ENCODE data around the gene TNFRSF19.

The TNFRSF19 gene

DNA sequence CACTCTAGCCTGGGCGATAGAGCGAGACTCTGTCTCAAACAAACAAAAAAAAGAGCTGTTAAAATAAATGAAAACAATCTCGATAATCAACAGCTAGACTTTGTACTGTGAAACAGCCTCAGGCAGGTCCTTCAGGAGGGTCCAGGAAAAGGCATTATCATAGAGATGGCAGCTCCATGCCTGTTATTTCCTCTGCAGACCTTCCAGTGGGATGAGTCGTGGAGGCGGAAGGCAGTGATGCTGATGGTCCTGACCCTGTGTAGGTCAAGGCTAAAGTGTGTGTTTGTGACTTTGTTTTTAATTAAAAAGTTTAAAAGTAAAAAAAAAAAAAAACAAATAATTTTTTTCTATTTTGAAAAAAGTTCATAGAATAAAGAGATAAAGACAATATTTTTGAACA lies 117.4 kb downstream of the TNFRSF19 start:
- Histone ChIP-seq H3K9me3 (ENCODE audit: control insufficient read depth, low read length) (no peaks in the 10 kb centered on the region), H3K27me3 (ENCODE audit: control insufficient read depth, insufficient read depth, low read length) (no peaks in the 10 kb centered on the region), H3K36me3 (ENCODE audit: control insufficient read depth, insufficient read depth, low read length) (no peaks in the 10 kb centered on the region), H3K4me1 (ENCODE audit: control insufficient read depth, insufficient read depth, low read length) (no peaks in the 10 kb centered on the region), H3K9ac (ENCODE audit: low read length) (no peak overlapping the region), H3K4me3 (ENCODE audit: low read length) (no peak overlapping the region)

DNA sequence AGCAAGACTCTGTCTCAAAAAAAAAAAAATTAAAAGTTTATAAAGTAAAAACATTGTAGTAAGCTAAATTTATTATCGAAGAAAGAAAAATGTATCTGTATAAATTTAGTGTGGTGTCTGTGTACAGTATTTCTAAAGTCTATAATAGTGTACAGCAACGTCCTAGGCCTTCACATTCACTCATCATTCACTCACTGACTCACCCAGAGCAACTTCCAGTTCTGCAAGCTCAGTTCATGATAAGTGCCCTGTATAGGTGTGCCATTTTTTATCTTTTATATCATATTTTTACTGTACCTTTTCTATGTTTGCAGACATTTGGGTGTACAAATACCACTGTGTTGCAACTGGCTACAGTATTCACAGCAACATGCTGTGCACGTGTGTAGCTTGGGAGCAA lies 118.1 kb downstream of the TNFRSF19 start:
- no peaks in the 10 kb centered on the region for H3K9me3 ChIP-seq (ENCODE audit: control insufficient read depth, low read length)

DNA sequence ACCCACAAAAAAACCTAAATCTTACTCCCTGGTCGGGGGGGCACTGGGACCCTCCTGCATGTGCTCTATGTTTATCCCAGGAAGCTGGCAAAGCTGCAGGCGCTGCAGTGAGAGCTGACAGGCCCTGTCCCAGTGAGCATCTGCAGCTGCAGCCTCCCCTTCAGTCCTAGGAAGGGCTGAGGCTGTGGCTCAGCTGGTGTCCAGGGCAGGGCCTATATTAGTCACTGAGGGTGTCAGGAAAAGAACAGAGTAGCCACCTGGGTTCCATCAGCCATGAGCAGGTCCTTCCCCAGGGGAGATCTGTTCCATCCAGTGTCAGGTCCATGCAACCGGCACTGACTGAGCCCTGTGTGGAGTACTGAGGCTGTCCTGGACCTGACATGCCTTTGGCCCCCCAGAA lies 120.5 kb downstream of the TNFRSF19 start:
- Histone ChIP-seq H3K36me3 (ENCODE audit: control insufficient read depth, insufficient read depth, low read length) (no peaks in the 10 kb centered on the region), H3K4me1 (ENCODE audit: control insufficient read depth, insufficient read depth, low read length) (no peaks in the 10 kb centered on the region)

More for the DNA sequence above, 118.1 kb downstream of the TNFRSF19 start:
- no peaks in the 10 kb centered on the region for H3K27me3 ChIP-seq (ENCODE audit: control insufficient read depth, insufficient read depth, low read length)
- no peaks in the 10 kb centered on the region for H3K4me1 ChIP-seq (ENCODE audit: control insufficient read depth, insufficient read depth, low read length)
- no peak overlapping the region for H3K4me3 ChIP-seq (ENCODE audit: low read length)
- no peaks in the 10 kb centered on the region for H3K36me3 ChIP-seq (ENCODE audit: control insufficient read depth, insufficient read depth, low read length)
- H3K9ac ChIP-seq (ENCODE audit: low read length), result no peak overlapping the region

DNA sequence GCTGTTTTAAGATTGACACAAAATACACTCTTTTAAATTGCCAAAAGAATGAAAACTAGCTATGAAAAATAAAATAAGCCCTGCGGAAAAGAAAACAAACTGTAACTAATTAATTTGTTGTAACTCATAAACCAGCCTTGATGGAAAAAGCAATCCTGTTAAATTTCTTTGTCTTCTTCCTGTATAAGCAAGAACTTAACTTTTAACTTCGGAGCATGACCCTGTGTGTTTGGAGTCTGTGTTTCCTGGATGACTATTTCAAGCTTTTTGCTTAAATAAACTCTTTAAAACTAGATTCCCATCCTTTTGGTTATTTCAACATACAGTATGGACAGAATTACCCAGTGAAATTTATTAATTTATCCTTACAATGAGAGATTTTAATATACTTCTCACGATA lies 122.6 kb downstream of the TNFRSF19 start:
- H3K27me3 ChIP-seq (ENCODE audit: control insufficient read depth, insufficient read depth, low read length), result no peaks in the 10 kb centered on the region
- no peak overlapping the region for H3K9ac ChIP-seq (ENCODE audit: low read length)
- H3K4me1 ChIP-seq (ENCODE audit: control insufficient read depth, insufficient read depth, low read length), result no peaks in the 10 kb centered on the region
- no peak overlapping the region for H3K4me3 ChIP-seq (ENCODE audit: low read length)
- H3K9me3 ChIP-seq (ENCODE audit: control insufficient read depth, low read length), result no peaks in the 10 kb centered on the region
- H3K36me3 ChIP-seq (ENCODE audit: control insufficient read depth, insufficient read depth, low read length), result no peaks in the 10 kb centered on the region

More for the DNA sequence above, 120.5 kb downstream of the TNFRSF19 start:
- Histone ChIP-seq H3K9me3 (ENCODE audit: control insufficient read depth, low read length) (no peaks in the 10 kb centered on the region), H3K9ac (ENCODE audit: low read length) (no peak overlapping the region), H3K27me3 (ENCODE audit: control insufficient read depth, insufficient read depth, low read length) (no peaks in the 10 kb centered on the region), H3K4me3 (ENCODE audit: low read length) (no peak overlapping the region)

DNA sequence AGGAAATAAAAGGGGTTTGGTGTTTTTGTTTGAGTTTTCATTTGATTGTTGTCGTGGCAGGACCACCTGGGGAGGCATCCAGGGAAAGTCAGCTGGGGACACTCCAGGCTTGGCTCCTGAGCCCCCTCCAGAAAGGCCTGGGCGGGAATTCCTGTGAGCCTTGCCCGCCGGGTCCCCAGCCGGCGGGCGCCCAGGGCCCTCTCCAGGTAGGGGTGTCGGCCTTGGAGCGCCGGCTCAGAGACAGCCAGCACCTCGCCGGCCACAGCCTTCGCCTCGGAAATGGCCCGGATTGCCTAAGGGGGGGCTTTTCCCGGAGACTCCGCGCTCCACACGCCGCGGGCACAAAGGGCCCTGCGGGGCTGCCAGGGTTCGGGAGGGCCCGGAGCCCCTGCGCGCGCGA lies 125.0 kb downstream of the TNFRSF19 start:
- H3K4me3 ChIP-seq (ENCODE audit: low read length), result no peak overlapping the region

DNA sequence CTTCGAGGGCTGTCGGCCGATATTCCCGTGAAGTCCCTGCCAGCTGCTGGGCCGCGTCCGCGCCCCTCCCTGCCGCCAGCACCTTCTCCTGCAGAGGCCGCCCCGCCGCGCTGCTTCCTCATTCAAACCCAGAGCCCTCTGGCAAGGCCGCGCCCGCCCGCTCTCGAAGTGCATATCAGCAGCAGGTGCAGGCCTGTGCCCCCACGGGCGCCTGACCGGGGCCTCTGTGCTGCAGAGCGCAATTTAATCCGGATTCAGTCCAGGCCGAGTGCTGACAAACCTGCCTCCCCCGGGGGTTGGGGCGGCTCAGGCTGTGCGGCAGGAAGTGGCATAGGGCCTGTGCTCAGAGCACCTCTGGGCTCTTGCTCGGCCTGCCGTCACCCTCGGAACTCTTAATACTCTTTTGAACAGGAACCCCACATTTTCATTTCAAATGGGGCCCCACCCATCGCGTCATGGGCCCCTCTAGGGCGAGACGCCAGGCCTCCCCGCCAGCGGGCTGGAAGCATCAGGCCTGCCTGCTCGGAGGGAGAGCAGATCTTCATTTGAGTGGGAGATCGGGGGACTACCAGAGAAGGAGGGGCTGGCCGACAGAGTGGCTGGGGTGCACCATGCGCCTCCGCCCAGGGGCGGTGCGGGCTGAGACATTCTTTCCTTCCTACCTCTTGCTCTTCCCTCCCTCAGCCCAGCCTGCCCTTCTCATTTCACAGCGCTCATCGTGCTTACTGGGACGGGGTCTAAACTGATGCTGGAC lies 125.7 kb downstream of the TNFRSF19 start:
- H3K9ac ChIP-seq (ENCODE audit: low read length), result no peak overlapping the region
- H3K4me3 ChIP-seq (ENCODE audit: low read length), result no peak overlapping the region
- peaks cover under 1% of the 10 kb centered on the region for H3K4me1 ChIP-seq (ENCODE audit: control insufficient read depth, insufficient read depth, low read length)
- H3K36me3 ChIP-seq (ENCODE audit: control insufficient read depth, insufficient read depth, low read length), result no peaks in the 10 kb centered on the region
- no peaks in the 10 kb centered on the region for H3K27me3 ChIP-seq (ENCODE audit: control insufficient read depth, insufficient read depth, low read length)
- H3K9me3 ChIP-seq (ENCODE audit: control insufficient read depth, low read length), result no peaks in the 10 kb centered on the region

More for the DNA sequence above, 125.0 kb downstream of the TNFRSF19 start:
- Histone ChIP-seq H3K27me3 (ENCODE audit: control insufficient read depth, insufficient read depth, low read length) (no peaks in the 10 kb centered on the region), H3K4me1 (ENCODE audit: control insufficient read depth, insufficient read depth, low read length) (no peaks in the 10 kb centered on the region), H3K36me3 (ENCODE audit: control insufficient read depth, insufficient read depth, low read length) (no peaks in the 10 kb centered on the region), H3K9me3 (ENCODE audit: control insufficient read depth, low read length) (no peaks in the 10 kb centered on the region), H3K9ac (ENCODE audit: low read length) (no peak overlapping the region)

DNA sequence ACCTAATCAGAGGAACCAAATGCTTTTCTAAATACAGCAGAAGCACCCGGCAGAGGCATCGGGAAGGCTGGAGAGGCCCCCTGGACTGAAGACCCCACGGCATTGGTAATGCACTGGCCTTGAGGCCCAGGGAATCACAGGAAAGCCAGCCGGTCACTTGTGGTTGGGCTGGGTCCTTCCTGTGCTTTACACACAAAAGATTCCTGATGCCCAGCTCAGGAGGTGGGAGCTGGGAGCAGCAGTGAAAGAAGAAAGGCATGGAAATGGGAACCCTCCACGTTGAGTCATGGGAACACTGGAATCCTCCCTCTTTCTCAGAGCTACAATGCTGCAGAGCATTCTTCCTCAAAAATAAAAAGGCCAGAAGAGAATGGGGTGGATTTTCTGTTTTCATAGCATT lies 126.4 kb downstream of the TNFRSF19 start:
- Histone ChIP-seq H3K27me3 (ENCODE audit: control insufficient read depth, insufficient read depth, low read length) (no peaks in the 10 kb centered on the region), H3K4me1 (ENCODE audit: control insufficient read depth, insufficient read depth, low read length) (peaks cover 3% of the 10 kb centered on the region), H3K36me3 (ENCODE audit: control insufficient read depth, insufficient read depth, low read length) (no peaks in the 10 kb centered on the region), H3K9me3 (ENCODE audit: control insufficient read depth, low read length) (no peaks in the 10 kb centered on the region), H3K9ac (ENCODE audit: low read length) (no peak overlapping the region), H3K4me3 (ENCODE audit: low read length) (no peak overlapping the region)

DNA sequence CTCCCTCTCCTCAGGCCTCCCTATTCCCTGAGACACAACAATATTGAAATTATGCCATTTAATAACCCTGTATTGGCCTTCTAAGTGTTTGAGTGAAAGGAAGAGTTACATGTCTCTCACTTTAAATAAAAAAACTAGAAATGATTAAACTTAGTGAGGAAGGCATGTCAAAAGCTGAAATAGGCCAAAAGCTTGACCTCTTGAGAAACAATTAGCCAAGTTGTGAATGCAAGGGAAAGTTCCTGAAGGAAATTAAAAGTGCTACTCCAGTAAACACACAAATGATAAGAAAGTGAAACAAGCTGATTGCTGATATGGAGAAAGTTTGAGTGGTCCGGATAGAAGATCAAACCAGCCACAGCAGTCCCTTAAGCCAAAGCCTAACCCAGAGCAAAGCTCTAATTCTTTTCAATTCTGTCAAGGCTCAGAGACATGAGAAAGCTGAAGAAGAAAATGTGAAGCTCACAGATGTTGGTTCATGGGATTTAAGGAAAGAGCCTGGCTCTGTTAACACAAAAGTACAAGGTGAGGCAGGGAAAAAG lies 127.6 kb downstream of the TNFRSF19 start:
- Histone ChIP-seq H3K4me1 (ENCODE audit: control insufficient read depth, insufficient read depth, low read length) (peaks cover 3% of the 10 kb centered on the region), H3K9ac (ENCODE audit: low read length) (no peak overlapping the region), H3K4me3 (ENCODE audit: low read length) (no peak overlapping the region), H3K9me3 (ENCODE audit: control insufficient read depth, low read length) (no peaks in the 10 kb centered on the region), H3K27me3 (ENCODE audit: control insufficient read depth, insufficient read depth, low read length) (no peaks in the 10 kb centered on the region), H3K36me3 (ENCODE audit: control insufficient read depth, insufficient read depth, low read length) (no peaks in the 10 kb centered on the region)

DNA sequence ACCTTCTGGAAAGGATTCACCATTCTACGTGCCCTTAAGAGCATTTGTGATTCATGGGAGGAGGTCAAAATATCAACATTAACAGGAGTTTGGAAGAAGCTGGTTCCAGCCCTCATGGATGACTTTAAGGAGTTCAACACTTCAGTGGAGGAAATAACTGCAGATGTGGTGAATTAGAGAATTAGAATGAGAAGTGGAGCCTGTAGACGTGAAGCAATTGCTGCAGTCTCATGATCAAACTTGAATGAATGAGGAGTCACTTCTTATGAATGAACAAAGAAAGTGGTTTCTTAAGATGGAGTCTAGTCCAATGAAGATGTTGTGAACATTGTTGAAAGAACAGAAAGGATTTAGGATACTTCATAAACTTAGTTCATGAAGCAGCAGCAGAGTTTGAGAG lies 129.1 kb downstream of the TNFRSF19 start:
- peaks cover 3% of the 10 kb centered on the region for H3K4me1 ChIP-seq (ENCODE audit: control insufficient read depth, insufficient read depth, low read length)

DNA sequence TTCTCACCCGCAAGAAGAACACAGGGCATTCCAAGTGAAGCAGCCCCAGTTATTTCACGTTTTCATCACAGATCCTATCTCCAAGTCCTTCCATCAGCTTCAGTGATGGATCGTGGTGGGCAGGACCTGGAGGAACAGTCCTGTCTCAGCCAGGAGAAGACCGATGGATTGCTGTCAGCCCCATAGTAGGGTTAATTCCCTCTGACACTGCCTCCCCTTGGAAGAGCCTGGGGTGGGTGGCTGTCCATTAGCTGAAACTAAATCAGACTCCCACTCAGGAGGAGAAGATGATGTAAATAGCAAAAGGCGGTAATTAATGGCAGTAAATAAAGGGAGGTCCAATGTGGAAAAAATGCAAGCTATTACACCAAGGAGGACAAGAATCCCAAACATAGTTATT lies 131.0 kb downstream of the TNFRSF19 start:
- no peaks in the 10 kb centered on the region for H3K27me3 ChIP-seq (ENCODE audit: control insufficient read depth, insufficient read depth, low read length)
- H3K9me3 ChIP-seq (ENCODE audit: control insufficient read depth, low read length), result no peaks in the 10 kb centered on the region
- no peak overlapping the region for H3K4me3 ChIP-seq (ENCODE audit: low read length)
- H3K36me3 ChIP-seq (ENCODE audit: control insufficient read depth, insufficient read depth, low read length), result no peaks in the 10 kb centered on the region
- peaks cover 3% of the 10 kb centered on the region for H3K4me1 ChIP-seq (ENCODE audit: control insufficient read depth, insufficient read depth, low read length)
- H3K9ac ChIP-seq (ENCODE audit: low read length), result no peak overlapping the region

More for the DNA sequence above, 129.1 kb downstream of the TNFRSF19 start:
- H3K36me3 ChIP-seq (ENCODE audit: control insufficient read depth, insufficient read depth, low read length), result no peaks in the 10 kb centered on the region
- no peak overlapping the region for H3K4me3 ChIP-seq (ENCODE audit: low read length)
- H3K9ac ChIP-seq (ENCODE audit: low read length), result no peak overlapping the region
- H3K9me3 ChIP-seq (ENCODE audit: control insufficient read depth, low read length), result no peaks in the 10 kb centered on the region
- no peaks in the 10 kb centered on the region for H3K27me3 ChIP-seq (ENCODE audit: control insufficient read depth, insufficient read depth, low read length)

DNA sequence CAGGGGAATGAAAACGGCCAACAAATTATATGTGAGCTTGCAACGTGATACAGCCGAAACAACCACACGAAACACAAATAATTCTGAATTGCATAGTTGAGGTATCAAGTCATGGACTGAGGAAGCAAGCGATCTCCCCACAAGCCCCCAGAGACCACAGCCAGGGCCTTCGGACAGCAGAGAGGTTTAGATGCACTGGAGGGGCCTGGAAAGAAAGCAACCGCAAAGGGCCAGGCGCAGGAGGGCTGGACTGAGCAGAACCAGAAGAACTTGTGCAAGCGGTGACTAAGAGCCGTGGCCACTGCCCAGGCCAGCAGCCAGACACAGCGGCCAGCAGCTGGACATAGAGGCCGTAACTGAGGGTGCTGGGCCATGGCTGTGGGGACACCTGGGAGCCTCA lies 131.4 kb downstream of the TNFRSF19 start:
- Histone ChIP-seq H3K9me3 (ENCODE audit: control insufficient read depth, low read length) (no peaks in the 10 kb centered on the region), H3K4me1 (ENCODE audit: control insufficient read depth, insufficient read depth, low read length) (peaks cover 3% of the 10 kb centered on the region), H3K27me3 (ENCODE audit: control insufficient read depth, insufficient read depth, low read length) (no peaks in the 10 kb centered on the region), H3K36me3 (ENCODE audit: control insufficient read depth, insufficient read depth, low read length) (no peaks in the 10 kb centered on the region), H3K4me3 (ENCODE audit: low read length) (no peak overlapping the region), H3K9ac (ENCODE audit: low read length) (no peak overlapping the region)

DNA sequence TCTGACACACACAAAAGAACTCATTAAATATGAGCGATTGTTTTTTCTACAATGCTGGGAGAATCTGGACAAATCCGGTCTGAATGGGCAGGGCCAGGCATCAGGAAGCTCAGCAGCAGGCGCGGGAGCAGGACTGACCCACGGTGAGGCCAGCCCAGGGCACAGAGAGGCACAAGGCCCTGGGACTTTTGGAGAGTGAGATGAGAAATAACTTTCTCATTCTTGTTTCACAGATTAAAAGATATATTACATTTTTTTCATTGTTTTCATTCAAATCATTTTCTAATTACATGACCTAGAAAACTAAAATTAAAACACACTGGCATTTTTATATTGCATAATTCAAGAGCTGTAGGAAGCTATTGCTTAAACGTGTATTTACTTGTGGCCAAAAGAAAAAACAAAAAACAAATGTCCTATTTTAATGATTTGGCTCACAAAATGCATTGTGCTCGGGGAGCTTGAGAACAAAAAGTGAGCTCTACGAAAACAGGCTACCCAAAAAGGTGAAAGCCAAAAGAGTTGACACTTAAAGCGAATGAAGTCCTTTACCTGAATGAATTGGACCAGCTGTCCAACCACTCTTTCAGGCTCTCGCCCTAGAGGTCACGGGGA lies 133.1 kb downstream of the TNFRSF19 start:
- H3K9ac ChIP-seq (ENCODE audit: low read length), result no peak overlapping the region
- no peaks in the 10 kb centered on the region for H3K36me3 ChIP-seq (ENCODE audit: control insufficient read depth, insufficient read depth, low read length)
- H3K4me1 ChIP-seq (ENCODE audit: control insufficient read depth, insufficient read depth, low read length), result peaks cover 3% of the 10 kb centered on the region
- no peaks in the 10 kb centered on the region for H3K9me3 ChIP-seq (ENCODE audit: control insufficient read depth, low read length)
- no peaks in the 10 kb centered on the region for H3K27me3 ChIP-seq (ENCODE audit: control insufficient read depth, insufficient read depth, low read length)
- H3K4me3 ChIP-seq (ENCODE audit: low read length), result no peak overlapping the region

All from mucosa of stomach (tissue), 1 donor.